IMR-90 (cell line): ENCODE data around the gene EPHA5. TPM values are rescaled to one million over a fixed set of nuclear protein-coding genes. Genes with fewer than 3 reads are reported as not detected.

ENCODE experiments used
- ATAC-seq: fragments of 200-7000 bp; cut with Tn5 transposase; 2 replicates; pipeline ENCODE4 v1.9.1; 2020; ENCODE audit warnings: low read depth, mild to moderate bottlenecking, moderate library complexity
- BruUV-seq: library from RNA; stranded (reverse); fragments of 400-500 nt; replicated peaks from 2 replicates; lab custom pipeline; 2021; lab: Mats Ljungman, UMichigan
- CTCF ChIA-PET: fragments of 300-600 bp; formaldehyde crosslinking; extraction: SDS; loops from one replicate; lab custom pipeline; 2021; ENCODE audit warnings: antibody characterized with exemption; lab: Yijun Ruan, JAX
- POLR2A ChIA-PET: fragments of 300-600 bp; sonication (Branson Sonifier 250); formaldehyde crosslinking; loops from one replicate; lab custom pipeline; 2022; ENCODE audit warnings: antibody characterized with exemption; ENCODE audit not compliant: unreplicated experiment; lab: Charles Lee
- DNase-seq: peaks from one replicate; pipeline ENCODE4 v3.0.0; 2013
- H2AFZ ChIP-seq: replicated peaks from 2 replicates; pipeline ENCODE3; 2013; ENCODE audit warnings: low read length, mild to moderate bottlenecking; ENCODE audit not compliant: poor library complexity
- H2AK5ac ChIP-seq: 2 replicates; pipeline ENCODE4 v1.6.1; 2013; ENCODE audit warnings: low read depth, low read length, inconsistent platforms
- H2AK9ac ChIP-seq: replicated peaks from 2 replicates; pipeline ENCODE3; 2013; ENCODE audit warnings: mild to moderate bottlenecking, low read depth, low read length, moderate library complexity; ENCODE audit not compliant: poor library complexity
- H2BK120ac ChIP-seq: 2 replicates; pipeline ENCODE4 v1.6.1; 2013; ENCODE audit warnings: low read depth, low read length, inconsistent platforms
- H2BK15ac ChIP-seq: 3 replicates; pipeline ENCODE4 v1.6.1; 2013; ENCODE audit warnings: low read depth, low read length, inconsistent platforms
- H2BK20ac ChIP-seq: 2 replicates; pipeline ENCODE4 v1.6.1; 2013; ENCODE audit warnings: low read depth, mild to moderate bottlenecking, inconsistent platforms, low read length, moderate library complexity
- H2BK5ac ChIP-seq: 2 replicates; pipeline ENCODE4 v1.6.1; 2013; ENCODE audit warnings: mild to moderate bottlenecking, low read depth, low read length, inconsistent platforms; ENCODE audit not compliant: poor library complexity, severe bottlenecking
- H3K14ac ChIP-seq: replicated peaks from 2 replicates; pipeline ENCODE4 v1.6.1; 2013; ENCODE audit warnings: low read depth, low read length, inconsistent platforms
- H3K18ac ChIP-seq: 2 replicates; pipeline ENCODE4 v1.6.1; 2013; ENCODE audit warnings: low read depth, low read length, control low read depth
- H3K23ac ChIP-seq: 2 replicates; pipeline ENCODE4 v1.6.1; 2013; ENCODE audit warnings: low read depth, low read length, inconsistent platforms
- H3K27ac ChIP-seq: 2 replicates; pipeline ENCODE4 v1.5.1; 2013; ENCODE audit warnings: mild to moderate bottlenecking, control low read depth, low read length; ENCODE audit not compliant: insufficient read depth
- H3K27me3 ChIP-seq: 2 replicates; pipeline ENCODE4 v1.6.1; 2013; ENCODE audit warnings: low read length; ENCODE audit not compliant: control insufficient read depth, insufficient read depth
- H3K36me3 ChIP-seq: 2 replicates; pipeline ENCODE4 v1.6.1; 2013; ENCODE audit warnings: low read length, mixed read lengths; ENCODE audit not compliant: control insufficient read depth, insufficient read depth
- H3K4ac ChIP-seq: 2 replicates; pipeline ENCODE4 v1.6.1; 2013; ENCODE audit warnings: low read depth, low read length, inconsistent platforms
- H3K4me1 ChIP-seq: 2 replicates; pipeline ENCODE4 v1.6.1; 2013; ENCODE audit warnings: low read length, mixed read lengths; ENCODE audit not compliant: control insufficient read depth, insufficient read depth
- H3K4me2 ChIP-seq: 2 replicates; pipeline ENCODE4 v1.6.1; 2013; ENCODE audit warnings: low read depth, mild to moderate bottlenecking, control low read depth, low read length, moderate library complexity
- H3K4me3 ChIP-seq: 2 replicates; pipeline ENCODE4 v1.5.1; 2013; ENCODE audit warnings: low read depth, mild to moderate bottlenecking, control low read depth, low read length, moderate library complexity; ENCODE audit not compliant: insufficient read depth
- H3K56ac ChIP-seq: 2 replicates; pipeline ENCODE4 v1.6.1; 2013; ENCODE audit warnings: low read length, inconsistent platforms; ENCODE audit not compliant: insufficient read depth; ENCODE audit errors: extremely low read depth
- H3K79me1 ChIP-seq, 2 experiments: 2 replicates each; pipeline ENCODE4 v1.6.1; 2013; ENCODE audit warnings: low read length in 2 of 2, inconsistent platforms in 1 of 2, low read depth in 1 of 2
- H3K9ac ChIP-seq: 2 replicates; pipeline ENCODE4 v1.6.1; 2013; ENCODE audit warnings: low read depth, low read length, control low read depth
- H3K9me1 ChIP-seq: 2 replicates; pipeline ENCODE4 v1.6.1; 2013; ENCODE audit warnings: low read length, inconsistent platforms; ENCODE audit not compliant: insufficient read depth
- H3K9me3 ChIP-seq: 2 replicates; pipeline ENCODE4 v1.6.1; 2013; ENCODE audit warnings: low read length; ENCODE audit not compliant: control insufficient read depth, insufficient read depth
- H4K20me1 ChIP-seq: 2 replicates; pipeline ENCODE4 v1.6.1; 2013; ENCODE audit warnings: low read length, inconsistent platforms; ENCODE audit not compliant: insufficient read depth
- H4K5ac ChIP-seq: 2 replicates; pipeline ENCODE4 v1.6.1; 2013; ENCODE audit warnings: mild to moderate bottlenecking, low read depth, low read length, control low read depth
- H4K8ac ChIP-seq, 2 experiments: 2 replicates each; pipeline ENCODE4 v1.6.1; 2013; ENCODE audit warnings: low read depth in 2 of 2, low read length in 2 of 2, control low read depth in 1 of 2, inconsistent platforms in 1 of 2
- H4K91ac ChIP-seq: 2 replicates; pipeline ENCODE4 v1.6.1; 2013; ENCODE audit warnings: low read depth, low read length, inconsistent platforms; ENCODE audit not compliant: insufficient read depth
- CHD1 ChIP-seq: IDR thresholded peaks from 2 replicates; pipeline ENCODE4 v1.6.1; 2012; ENCODE audit warnings: low read depth, low read length, improper control_type of control experiment
- POLR2A ChIP-seq: IDR thresholded peaks from 2 replicates; pipeline ENCODE4 v1.6.1; 2012; ENCODE audit warnings: mild to moderate bottlenecking, low read depth, low read length
- SMC3 ChIP-seq: fragments of 150-350 bp; IDR thresholded peaks from 2 replicates; pipeline ENCODE4 v1.6.1; 2016; ENCODE audit warnings: low read depth, mild to moderate bottlenecking, antibody characterized with exemption, low read length, moderate library complexity
- WGBS, 2 experiments: methylation state at CpG; one replicate each; pipeline versions ENCODE4 v1.1.5 to v1.1.7; 2013; ENCODE audit warnings: missing lambda C conversion rate in 2 of 2; ENCODE audit not compliant: insufficient read length in 1 of 2; ENCODE audit errors: extremely low coverage in 2 of 2; 5-methylcytosine and 5-hydroxymethylcytosine counted together
- dilution Hi-C: fragments of 300-500 bp; cut with HindIII; formaldehyde crosslinking; loops from one replicate; pipeline ENCODE4 v1.14.3; 2018; ENCODE audit warnings: low sequenced_read_pairs; ENCODE audit not compliant: unreplicated experiment
- in situ Hi-C: fragments of 300-500 bp; cut with MboI; formaldehyde crosslinking; loops from 3 replicates; pipeline ENCODE4 v1.14.3; 2019; ENCODE audit warnings: low sequenced_read_pairs, inconsistent platforms, mixed read lengths
- intact Hi-C: fragments of 100-400 bp; cut with micrococcal nuclease; formaldehyde crosslinking; loops from 2 replicates; pipeline ENCODE4 v1.10.0; 2022
- polyA plus RNA-seq, 3 experiments: library from polyadenylated mRNA; depleted of rRNA; stranded (reverse); fragments of >200 nt; gene quantifications; 2 replicates each; pipeline ENCODE4 v1.2.3, GENCODE V29; 2012; ENCODE audit warnings: low replicate concordance in 1 of 3
- total RNA-seq: library from RNA; depleted of rRNA; stranded (reverse); fragments of >200 nt; gene quantifications from 2 replicates; pipeline ENCODE4 v1.2.3, GENCODE V29; 2012
- TF ChIP-seq, protein P1 (sequence below): fragments of 150-350 bp; IDR thresholded peaks from 2 replicates; pipeline ENCODE4 v1.6.1; 2017; ENCODE audit warnings: mild to moderate bottlenecking, antibody characterized with exemption, low read length, low read depth

EPHA5 gene
- total and polyA plus RNA-seq, 2 of the 4 experiments (the other 2 are of a cell fraction), result 0.07 to 0.18 TPM

DNA sequence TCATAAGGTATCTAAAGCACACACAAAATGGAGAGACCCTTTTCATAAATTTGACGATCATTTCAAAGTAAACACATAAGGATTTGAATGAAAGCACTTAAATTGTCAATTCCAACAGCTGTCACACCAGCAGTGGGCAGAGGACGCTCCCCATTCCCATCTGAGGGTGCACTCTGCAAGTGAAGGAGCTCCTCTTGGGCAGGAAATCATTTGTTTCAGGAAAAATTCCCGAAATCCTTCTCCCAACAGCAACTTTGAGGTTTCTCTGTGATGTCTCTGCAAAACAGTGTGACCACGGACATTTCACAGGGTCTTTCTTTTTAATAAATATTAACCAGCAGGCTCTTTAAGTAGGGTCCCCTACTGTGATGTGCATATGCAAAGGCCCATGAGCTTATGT lies 111.0 kb downstream of the EPHA5 start:
- H4K20me1 ChIP-seq, result no peaks in the 10 kb centered on the region
- no peak overlapping the region for H2BK20ac ChIP-seq
- no CpG with 5 or more reads among the region's 4 CpGs for WGBS, 2 experiments
- H2BK120ac ChIP-seq, result no peak overlapping the region
- H2BK15ac ChIP-seq, result no peak overlapping the region
- TF ChIP-seq SMC3 (no peak), CHD1 (no peak), POLR2A (no peak)
- TF ChIP-seq, protein P1, sequence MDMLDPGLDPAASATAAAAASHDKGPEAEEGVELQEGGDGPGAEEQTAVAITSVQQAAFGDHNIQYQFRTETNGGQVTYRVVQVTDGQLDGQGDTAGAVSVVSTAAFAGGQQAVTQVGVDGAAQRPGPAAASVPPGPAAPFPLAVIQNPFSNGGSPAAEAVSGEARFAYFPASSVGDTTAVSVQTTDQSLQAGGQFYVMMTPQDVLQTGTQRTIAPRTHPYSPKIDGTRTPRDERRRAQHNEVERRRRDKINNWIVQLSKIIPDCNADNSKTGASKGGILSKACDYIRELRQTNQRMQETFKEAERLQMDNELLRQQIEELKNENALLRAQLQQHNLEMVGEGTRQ, result no peak
- H2AK9ac ChIP-seq, result no peak overlapping the region
- H3K4me1 ChIP-seq, result no peaks in the 10 kb centered on the region
- no peak overlapping the region for H3K23ac ChIP-seq
- no peak overlapping the region for H3K4ac ChIP-seq
- no peak for ATAC-seq
- dilution Hi-C loops (no loop called here), intact Hi-C loops (no loop called here), in situ Hi-C loops (no loop called here)
- no peak overlapping the region for H2BK5ac ChIP-seq
- no peak overlapping the region for H3K4me3 ChIP-seq
- no peaks in the 10 kb centered on the region for H3K27me3 ChIP-seq
- H3K36me3 ChIP-seq, result no peaks in the 10 kb centered on the region
- no peak overlapping the region for H3K56ac ChIP-seq
- no peak overlapping the region for H4K91ac ChIP-seq
- no peak overlapping the region for H4K8ac ChIP-seq
- H2AFZ ChIP-seq, result no peak overlapping the region
- CTCF ChIA-PET, result no interaction called here
- no peak overlapping the region for H2AK5ac ChIP-seq
- BruUV-seq, result no TSS peak
- H3K27ac ChIP-seq, result no peak overlapping the region
- no peaks in the 10 kb centered on the region for H3K9me1 ChIP-seq
- no peak overlapping the region for H3K18ac ChIP-seq
- H3K9me3 ChIP-seq, result peaks cover 2% of the 10 kb centered on the region
- H3K4me2 ChIP-seq, result no peak overlapping the region
- H3K79me1 ChIP-seq, result no peaks in the 10 kb centered on the region
- POLR2A ChIA-PET, result no interaction called here
- DNase-seq, result no peak
- H4K5ac ChIP-seq, result no peak overlapping the region
- H3K9ac ChIP-seq, result no peak overlapping the region
- no peak overlapping the region for H3K14ac ChIP-seq
